CD4-positive, alpha-beta T cell treated with Interleukin-6 for 4 hours (primary cell): ENCODE measurements around the gene TMLHE.
"Not testable (repeated sequence)": the region's sequence is repeated elsewhere in the genome, so short reads cannot be mapped to it uniquely, and the experiment has no call there.

Experiments
- DNase-seq: peaks from one replicate; pipeline ENCODE4 v3.0.0-alpha.2; 2020; ENCODE audit warnings: mixed read lengths

Gene TMLHE

GRCh38 chrX:155495134-155495533, 117.6 kb downstream of the TMLHE start:
- not testable (repeated sequence) for DNase-seq

GRCh38 chrX:155491421-155491820, 121.3 kb downstream of the TMLHE start:
- not testable (repeated sequence) for DNase-seq

- not testable (repeated sequence) for DNase-seq
Observed at GRCh38 chrX:155477136-155477535, 135.6 kb downstream of the TMLHE start.

GRCh38 chrX:155466269-155466938, 146.3 kb downstream of the TMLHE start:
- DNase-seq = not testable (repeated sequence)

- DNase-seq = not testable (repeated sequence)
Observed at GRCh38 chrX:155460501-155460900, 152.3 kb downstream of the TMLHE start.

GRCh38 chrX:155458471-155458870, 154.3 kb downstream of the TMLHE start, which contains the start of gene F8A3:
TSS of gene F8A3 (minus strand) at chrX:155458620. CDS start at chrX:155458600, 20 bp downstream.
- not testable (repeated sequence) for DNase-seq

- not testable (repeated sequence) for DNase-seq
Observed at GRCh38 chrX:155457761-155458447, 154.8 kb downstream of the TMLHE start.

- DNase-seq = no peak
Observed at GRCh38 chrX:155441097-155441496, 171.7 kb downstream of the TMLHE start.
